Hepatocyte (in vitro differentiated cells): Measurements from ENCODE around the gene ADH6.

Experiments used
- EZH2 ChIP-seq: fragments of 200-600 bp; sonication (generic); IDR thresholded peaks from 2 replicates; pipeline ENCODE4 v1.6.1; 2016; ENCODE audit warnings: antibody characterized with exemption, mild to moderate bottlenecking, borderline replicate concordance
- EZH2phosphoT487 ChIP-seq: fragments of 200-600 bp; sonication (generic); IDR thresholded peaks from one replicate; pipeline ENCODE4 v1.6.1; 2018; ENCODE audit warnings: antibody characterized with exemption, mild to moderate bottlenecking, low read depth, moderate library complexity; ENCODE audit not compliant: unreplicated experiment, severe bottlenecking
- TF ChIP-seq, protein P1 (sequence below): fragments of 200-600 bp; sonication (generic); IDR thresholded peaks from 2 replicates; pipeline ENCODE4 v1.5.1; 2016; ENCODE audit warnings: antibody characterized with exemption, mild to moderate bottlenecking; ENCODE audit not compliant: poor library complexity

DNA sequence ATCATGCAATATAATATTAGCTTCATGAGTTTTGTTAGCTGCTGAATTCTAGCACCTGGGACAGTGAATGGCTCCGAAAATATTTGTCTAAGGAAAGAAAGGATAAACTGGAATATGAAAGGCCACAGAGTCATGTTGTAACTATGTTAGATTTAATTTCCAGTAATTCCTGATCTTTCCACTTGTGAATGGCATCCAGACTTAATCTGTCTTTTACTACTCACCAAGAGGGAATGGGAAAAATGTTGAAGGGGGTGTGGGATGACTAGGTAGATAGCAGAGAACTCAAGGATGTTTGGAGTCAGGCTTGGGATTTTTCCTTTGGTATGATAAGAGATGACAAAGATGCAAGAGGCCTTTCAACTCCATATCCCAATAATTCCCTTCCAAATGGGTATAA is 9.4 kb downstream of the ADH6 start:
- TF ChIP-seq, protein P1, sequence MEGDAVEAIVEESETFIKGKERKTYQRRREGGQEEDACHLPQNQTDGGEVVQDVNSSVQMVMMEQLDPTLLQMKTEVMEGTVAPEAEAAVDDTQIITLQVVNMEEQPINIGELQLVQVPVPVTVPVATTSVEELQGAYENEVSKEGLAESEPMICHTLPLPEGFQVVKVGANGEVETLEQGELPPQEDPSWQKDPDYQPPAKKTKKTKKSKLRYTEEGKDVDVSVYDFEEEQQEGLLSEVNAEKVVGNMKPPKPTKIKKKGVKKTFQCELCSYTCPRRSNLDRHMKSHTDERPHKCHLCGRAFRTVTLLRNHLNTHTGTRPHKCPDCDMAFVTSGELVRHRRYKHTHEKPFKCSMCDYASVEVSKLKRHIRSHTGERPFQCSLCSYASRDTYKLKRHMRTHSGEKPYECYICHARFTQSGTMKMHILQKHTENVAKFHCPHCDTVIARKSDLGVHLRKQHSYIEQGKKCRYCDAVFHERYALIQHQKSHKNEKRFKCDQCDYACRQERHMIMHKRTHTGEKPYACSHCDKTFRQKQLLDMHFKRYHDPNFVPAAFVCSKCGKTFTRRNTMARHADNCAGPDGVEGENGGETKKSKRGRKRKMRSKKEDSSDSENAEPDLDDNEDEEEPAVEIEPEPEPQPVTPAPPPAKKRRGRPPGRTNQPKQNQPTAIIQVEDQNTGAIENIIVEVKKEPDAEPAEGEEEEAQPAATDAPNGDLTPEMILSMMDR = no peak
- TF ChIP-seq EZH2 (no peak), EZH2phosphoT487 (no peak)
